ENCODE results near the gene KLF4.

KLF4 gene

GRCh38 chr9:107466826-107467225 is 22.7 kb downstream of the KLF4 start:
- no peak for TF ChIP-seq CTCF (IDR thresholded peaks at IDR 0.05; ENCODE audit: low read depth, low read length)
- no peak overlapping the region for H3K4me3 ChIP-seq (replicated peaks in 1 of 2; ENCODE audit: low read depth in 2 of 2, low read length in 2 of 2)
- no peak for DNase-seq (ENCODE audit: low read depth in 2 of 2)

- peak overlapping the region; percentile 68 to 74 for H3K4me3 ChIP-seq (replicated peaks in 1 of 2; ENCODE audit: low read depth in 2 of 2, low read length in 2 of 2)
- peak; percentile 61 to 74 for DNase-seq (ENCODE audit: low read depth in 2 of 2)
- peak; percentile 38 for TF ChIP-seq CTCF (IDR thresholded peaks at IDR 0.05; ENCODE audit: low read depth, low read length)
These were observed 23.8 kb downstream of the KLF4 start for GRCh38 chr9:107465467-107466451.

- no peak for TF ChIP-seq CTCF (IDR thresholded peaks at IDR 0.05; ENCODE audit: low read depth, low read length)
- H3K4me3 ChIP-seq (replicated peaks in 1 of 2; ENCODE audit: low read depth in 2 of 2, low read length in 2 of 2), result no peak overlapping the region
- no peak for DNase-seq (ENCODE audit: low read depth in 2 of 2)
These were observed 25.1 kb downstream of the KLF4 start for GRCh38 chr9:107464516-107464915.

GRCh38 chr9:107462691-107463090 is 26.9 kb downstream of the KLF4 start:
- TF ChIP-seq CTCF (IDR thresholded peaks at IDR 0.05; ENCODE audit: low read depth, low read length), result no peak
- DNase-seq (ENCODE audit: low read depth in 2 of 2), result peak; percentile 32 to 53
- no peak overlapping the region for H3K4me3 ChIP-seq (replicated peaks in 1 of 2; ENCODE audit: low read depth in 2 of 2, low read length in 2 of 2)

- no peak for TF ChIP-seq CTCF (IDR thresholded peaks at IDR 0.05; ENCODE audit: low read depth, low read length)
- H3K4me3 ChIP-seq (replicated peaks in 1 of 2; ENCODE audit: low read depth in 2 of 2, low read length in 2 of 2), result no peak overlapping the region
- no peak for DNase-seq (ENCODE audit: low read depth in 2 of 2)
These were observed 29.2 kb downstream of the KLF4 start for GRCh38 chr9:107460153-107461023.

GRCh38 chr9:107455425-107456135 is 34.0 kb downstream of the KLF4 start:
- no peak for DNase-seq (ENCODE audit: low read depth in 2 of 2)
- no peak overlapping the region for H3K4me3 ChIP-seq (replicated peaks in 1 of 2; ENCODE audit: low read depth in 2 of 2, low read length in 2 of 2)
- no peak for TF ChIP-seq CTCF (IDR thresholded peaks at IDR 0.05; ENCODE audit: low read depth, low read length)
